Cardiac septum (tissue), 1 donor: ENCODE results near the gene PROC. TPM values are rescaled to one million over a fixed set of nuclear protein-coding genes. Genes with fewer than 3 reads are reported as not detected.
"Not testable (repeated sequence)": the region's sequence is repeated elsewhere in the genome, so short reads cannot be mapped to it uniquely, and the experiment has no call there.

Experiments
- DNase-seq: peaks from one replicate; pipeline ENCODE4 v3.0.0-alpha.2; 2020; ENCODE audit warnings: low spot score
- intact Hi-C: fragments of 100-400 bp; cut with DNase I; formaldehyde crosslinking; loops from one replicate; pipeline ENCODE4 v1.14.0; 2022
- total RNA-seq: library from RNA; stranded (reverse); fragmentation: NEBNext Ultra II Directional; extraction: Animal tissue kit (Norgen Biotek cat#: 25700); gene quantifications from one replicate; pipeline ENCODE4 v1.2.1, GENCODE V29; 2021
- donor health status: DM: no; HTN: no; CAD: no.

Gene PROC
- total RNA-seq, 1 donor from 2014 or later = not detected

GRCh38 chr2:127409716-127410115 lies 8.5 kb upstream of the PROC start:
- DNase-seq = not testable (repeated sequence)
- intact Hi-C loops = loop anchor here (2.0 to 10.0 kb wide), 4 partner anchors 21 to 345 kb away; partner anchors contain the start of gene LIMS2

GRCh38 chr2:127410871-127411652 lies 7.2 kb upstream of the PROC start:
- no peak for DNase-seq
- intact Hi-C loops = loop anchor here (10.0 kb wide), 1 partner anchor 86 kb away; no protein-coding TSS in a partner anchor

- peak; percentile 89 for DNase-seq
- intact Hi-C loops = loop anchor here (10.0 kb wide), 1 partner anchor 87 kb away; no protein-coding TSS in a partner anchor
Observed at GRCh38 chr2:127411653-127412369, 6.4 kb upstream of the PROC start.

GRCh38 chr2:127413200-127413599 lies 5.0 kb upstream of the PROC start:
- intact Hi-C loops = loop anchor here (10.0 kb wide), 1 partner anchor 88 kb away; no protein-coding TSS in a partner anchor
- DNase-seq = no peak

- no peak for DNase-seq
- intact Hi-C loops = loop anchor here (2.0 to 10.0 kb wide), 2 partner anchors 59 to 89 kb away; no protein-coding TSS in a partner anchor
Observed at GRCh38 chr2:127413782-127414637, 4.2 kb upstream of the PROC start.

- DNase-seq = no peak
- intact Hi-C loops = loop anchor here (2.0 to 10.0 kb wide), 3 partner anchors 33 to 90 kb away; no protein-coding TSS in a partner anchor
Observed at GRCh38 chr2:127414638-127415592, 3.3 kb upstream of the PROC start.

- DNase-seq = peak; percentile 91
- intact Hi-C loops = loop anchor here (2.0 to 10.0 kb wide), 3 partner anchors 34 to 91 kb away; no protein-coding TSS in a partner anchor
Observed at GRCh38 chr2:127415593-127416505, 2.4 kb upstream of the PROC start.

GRCh38 chr2:127416506-127417001 lies 1.7 kb upstream of the PROC start:
- peak; percentile 68 for DNase-seq
- intact Hi-C loops = loop anchor here (5.0 to 10.0 kb wide), 2 partner anchors 34 to 92 kb away; no protein-coding TSS in a partner anchor

GRCh38 chr2:127417406-127417805 lies 821 bp upstream of the PROC start:
- DNase-seq = no peak
- intact Hi-C loops = loop anchor here (5.0 to 10.0 kb wide), 2 partner anchors 35 to 93 kb away; no protein-coding TSS in a partner anchor

GRCh38 chr2:127419112-127419430 lies 844 bp downstream of the PROC start:
- no peak for DNase-seq
- intact Hi-C loops = loop anchor here (5.0 to 10.0 kb wide), 2 partner anchors 37 to 94 kb away; no protein-coding TSS in a partner anchor

GRCh38 chr2:127419448-127420038 lies 1.3 kb downstream of the PROC start:
- DNase-seq = no peak
- intact Hi-C loops = loop anchor here (5.0 to 10.0 kb wide), 2 partner anchors 37 to 95 kb away; no protein-coding TSS in a partner anchor

- intact Hi-C loops = no loop called here
- peak; percentile 66 for DNase-seq
Observed at GRCh38 chr2:127420039-127420864, 2.0 kb downstream of the PROC start.

- no peak for DNase-seq
- intact Hi-C loops = no loop called here
Observed at GRCh38 chr2:127421116-127421800, 3.0 kb downstream of the PROC start.

GRCh38 chr2:127421871-127422558 lies 3.8 kb downstream of the PROC start:
- DNase-seq = no peak
- intact Hi-C loops = no loop called here
